ENCODE results near the gene ZNF107.

- TF ChIP-seq CTCF (conservative IDR thresholded peaks at IDR 0.05; ENCODE audit: low read length) (no peak), EZH2phosphoT487 (IDR thresholded peaks at IDR 0.05; ENCODE audit: borderline replicate concordance, low read depth, low read length) (no peak)
Measured at GRCh38 chr7:64691831-64692230, 25.9 kb downstream of the ZNF107 start.

All from OCI-LY7 (cell line).